ENCODE data around the gene MT1B.

The MT1B gene

GRCh38 chr16:56651586-56651985, at the start of gene MT1B:
TSS of gene MT1B (plus strand) at chr16:56651886. CDS start at chr16:56651954, 68 bp downstream.
- no peak for DNase-seq

- no peak for DNase-seq
Measured at GRCh38 chr16:56603589-56603988, 48.1 kb upstream of the MT1B start.

- DNase-seq = no peak
Measured at GRCh38 chr16:56604966-56605365, 46.7 kb upstream of the MT1B start.

GRCh38 chr16:56605475-56605874, 46.2 kb upstream of the MT1B start:
- DNase-seq = no peak

- DNase-seq = no peak
Measured at GRCh38 chr16:56606071-56606475, 45.6 kb upstream of the MT1B start.

GRCh38 chr16:56606476-56607108, 45.1 kb upstream of the MT1B start:
- no peak for DNase-seq

- no peak for DNase-seq
Measured at GRCh38 chr16:56607109-56607618, 44.5 kb upstream of the MT1B start.

GRCh38 chr16:56607675-56608042, 44.0 kb upstream of the MT1B start:
- DNase-seq = no peak

GRCh38 chr16:56608043-56608875, 43.4 kb upstream of the MT1B start, which contains the start of gene MT2A:
TSS of gene MT2A (plus strand) at chr16:56608584. CDS start at chr16:56608656, 72 bp downstream.
- DNase-seq = peak; percentile 52 to 82 (median 65)

GRCh38 chr16:56608876-56609462, 42.7 kb upstream of the MT1B start:
- DNase-seq = no peak

- DNase-seq = peak; percentile 31 to 49 (median 40)
Measured at GRCh38 chr16:56609463-56609921, 42.2 kb upstream of the MT1B start.

GRCh38 chr16:56610017-56610608, 41.6 kb upstream of the MT1B start:
- peak in 3 of 4 experiments; percentile 17 to 27 (median 20) for DNase-seq

GRCh38 chr16:56610609-56611111, 41.0 kb upstream of the MT1B start:
- no peak for DNase-seq

- DNase-seq = no peak
Measured at GRCh38 chr16:56611281-56611833, 40.3 kb upstream of the MT1B start.

- no peak for DNase-seq
Measured at GRCh38 chr16:56613706-56614105, 38.0 kb upstream of the MT1B start.

- DNase-seq = no peak
Measured at GRCh38 chr16:56614549-56614991, 37.1 kb upstream of the MT1B start.

GRCh38 chr16:56615353-56615752, 36.3 kb upstream of the MT1B start:
- DNase-seq = no peak

- no peak for DNase-seq
Measured at GRCh38 chr16:56616608-56617211, 35.0 kb upstream of the MT1B start.

- peak in 1 of 4 experiments; percentile 38 for DNase-seq
Measured at GRCh38 chr16:56617212-56618085, 34.2 kb upstream of the MT1B start.

- DNase-seq = no peak
Measured at GRCh38 chr16:56618138-56618537, 33.5 kb upstream of the MT1B start.

- DNase-seq = no peak
Measured at GRCh38 chr16:56620339-56620897, 31.3 kb upstream of the MT1B start.

Measured in activated naive CD4-positive, alpha-beta T cell (primary cell).